CD1c-positive myeloid dendritic cell (primary cell): ENCODE data around the gene XAF1.
"Not testable (repeated sequence)": the region's sequence is repeated elsewhere in the genome, so short reads cannot be mapped to it uniquely, and the experiment has no call there.

Experiments used
- DNase-seq: peaks from one replicate; pipeline ENCODE4 v3.0.0-alpha.2; 2016; ENCODE audit errors: extremely low spot score

The XAF1 gene

DNA sequence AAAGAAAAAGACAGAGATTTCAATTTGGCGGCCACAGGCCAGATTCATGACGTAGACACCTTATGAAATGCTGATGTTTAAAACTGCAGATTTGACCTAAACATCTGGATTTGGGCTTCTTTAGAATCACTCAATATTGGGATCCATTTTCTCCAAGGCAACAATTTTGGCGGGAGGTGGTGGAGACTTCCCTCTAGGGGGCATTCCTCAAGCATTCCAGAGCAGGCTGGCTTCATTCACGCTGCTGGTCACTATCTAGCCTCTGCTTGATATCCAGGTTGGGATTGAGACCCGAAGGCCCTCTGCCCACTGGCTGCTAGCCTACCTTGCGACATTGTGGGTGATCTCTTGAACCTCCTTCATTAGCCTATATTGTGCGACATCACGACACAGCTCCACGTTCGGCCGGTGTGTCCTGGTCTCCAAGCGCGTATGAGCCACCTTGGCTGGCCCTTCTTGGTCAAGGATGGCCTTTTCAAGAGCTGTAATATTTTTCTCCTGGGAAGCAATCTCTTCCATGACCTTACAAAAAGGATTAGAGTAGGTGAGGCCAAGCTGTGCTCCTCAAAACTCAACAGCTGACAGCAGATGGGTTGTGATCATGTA, 44.7 kb downstream of the XAF1 start:
- no peak for DNase-seq

DNA sequence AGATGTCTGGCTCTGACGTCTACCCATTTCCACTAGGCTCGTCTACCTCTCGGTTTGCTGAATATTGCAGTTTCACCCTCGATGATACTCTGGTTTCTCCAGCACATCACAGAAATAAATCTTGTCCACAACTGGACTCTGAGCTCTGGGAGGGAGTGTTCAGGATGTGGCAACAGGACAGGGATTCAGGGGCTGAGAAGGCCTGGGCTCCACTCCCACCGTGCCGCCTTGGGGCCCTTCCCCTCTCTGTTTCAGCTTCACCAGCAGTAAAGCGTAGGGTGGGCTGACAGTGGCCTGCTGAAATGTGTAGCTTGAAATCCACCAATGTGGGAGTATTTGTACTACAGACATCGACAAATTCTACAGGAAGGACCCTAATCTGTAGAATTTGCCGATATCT, 55.7 kb downstream of the XAF1 start:
- DNase-seq = no peak

DNA sequence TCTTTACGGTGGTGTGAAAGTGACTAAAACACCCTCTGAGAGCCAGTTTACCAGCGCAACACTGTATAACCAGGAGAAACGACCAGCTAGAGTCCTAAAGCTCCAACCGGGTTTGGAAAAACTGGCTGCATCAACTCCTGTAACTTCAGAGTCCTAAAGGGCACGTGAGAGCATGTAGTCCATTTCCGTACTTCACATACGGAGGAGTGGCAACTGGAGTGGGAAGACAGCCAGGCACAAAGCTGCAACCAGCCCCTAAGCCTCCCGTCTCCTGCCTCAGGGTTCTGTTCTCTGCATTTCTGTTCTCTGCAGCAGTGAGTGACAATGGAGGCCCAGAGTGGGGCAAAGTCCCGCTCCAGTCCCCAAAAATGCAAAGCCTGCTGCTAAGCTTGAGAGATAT, 56.4 kb downstream of the XAF1 start:
- no peak for DNase-seq

DNA sequence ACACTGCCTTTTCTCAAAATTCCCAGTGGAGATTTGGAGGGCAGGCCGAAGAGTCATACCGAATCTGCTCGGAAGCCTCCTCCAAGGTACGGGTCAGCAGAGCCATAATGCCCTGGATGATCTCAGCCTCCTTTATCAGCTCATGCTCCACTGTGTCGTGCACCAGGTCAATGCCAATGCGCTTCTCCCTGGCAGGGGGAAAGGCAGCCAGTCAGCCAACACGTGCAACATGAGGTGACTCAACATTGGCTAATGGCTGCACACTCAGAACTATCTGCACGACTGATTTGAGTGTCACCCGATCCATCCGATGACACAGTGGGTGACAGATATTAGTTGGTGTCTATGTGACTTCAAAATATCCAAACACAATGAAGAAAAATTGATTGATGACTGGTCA, 59.9 kb downstream of the XAF1 start:
- no peak for DNase-seq

DNA sequence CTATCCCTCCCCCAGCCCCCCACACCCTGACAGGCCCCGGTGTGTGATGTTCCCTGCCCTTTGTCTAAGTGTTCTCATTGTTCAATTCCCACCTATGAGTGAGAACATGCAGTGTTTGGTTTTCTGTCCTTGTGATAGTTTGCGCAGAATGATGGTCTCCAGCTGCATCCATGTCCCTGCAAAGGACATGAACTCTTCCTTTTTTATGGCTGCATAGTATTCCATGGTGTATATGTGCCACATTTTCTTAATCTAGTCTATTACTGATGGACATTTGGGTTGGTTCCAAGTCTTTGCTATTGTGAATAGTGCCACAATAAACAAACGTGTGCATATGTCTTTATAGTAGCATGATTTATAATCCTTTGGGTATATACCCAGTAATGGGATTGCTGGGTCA, 60.5 kb downstream of the XAF1 start:
- DNase-seq = not testable (repeated sequence)

DNA sequence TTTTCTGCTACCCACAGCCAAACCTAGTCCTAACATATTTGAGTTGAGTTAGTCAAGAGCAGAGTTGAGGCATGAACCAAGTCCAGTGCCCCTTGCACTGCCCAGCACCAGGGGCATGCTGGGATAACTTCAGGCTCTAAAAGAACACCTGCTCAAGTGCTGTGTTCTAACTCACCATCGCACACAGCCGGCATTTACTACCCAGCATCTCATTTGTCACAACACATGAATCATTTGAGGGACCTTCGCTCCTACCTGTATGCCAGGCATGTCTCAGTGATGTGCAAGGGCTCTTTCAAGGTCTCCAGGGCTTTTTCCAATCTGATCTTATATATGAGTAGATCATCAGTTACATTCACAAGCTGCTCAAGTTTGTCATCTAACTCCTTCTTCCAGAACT, 63.1 kb downstream of the XAF1 start:
- no peak for DNase-seq

DNA sequence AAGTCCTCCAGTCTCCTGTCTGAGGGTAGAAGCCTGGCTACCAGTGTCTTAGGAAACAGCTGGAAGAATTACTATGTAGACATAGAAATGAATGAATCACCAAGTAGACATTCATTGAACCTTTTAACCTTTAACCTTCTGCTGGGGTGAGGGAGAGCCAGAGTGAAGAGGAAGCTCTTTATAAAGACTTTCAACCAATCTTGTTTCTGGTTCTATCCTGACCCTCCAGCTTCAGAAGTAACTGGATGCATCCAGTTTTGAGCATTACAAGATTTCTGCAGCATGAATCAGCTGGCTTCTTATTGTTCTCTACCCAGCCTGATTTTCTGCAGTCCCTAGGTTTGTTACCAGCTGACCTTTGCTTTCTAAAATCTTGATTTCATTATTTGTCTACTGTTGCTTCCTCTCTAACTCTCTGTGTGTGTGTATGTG, 67.2 kb downstream of the XAF1 start:
- DNase-seq = no peak
